ENCODE data around the gene WIZ.

The WIZ gene

GRCh38 chr19:15431396-15432017 is 18.2 kb downstream of the WIZ start:
- no peak for DNase-seq

GRCh38 chr19:15430526-15431120 is 19.1 kb downstream of the WIZ start:
- no peak for DNase-seq

GRCh38 chr19:15429825-15430467 is 19.8 kb downstream of the WIZ start:
- no peak for DNase-seq

GRCh38 chr19:15428956-15429824 is 20.6 kb downstream of the WIZ start:
- no peak for DNase-seq

GRCh38 chr19:15427991-15428471 is 21.7 kb downstream of the WIZ start:
- no peak for DNase-seq

- DNase-seq: no peak
Observed at GRCh38 chr19:15427350-15427700, 22.4 kb downstream of the WIZ start.

GRCh38 chr19:15426485-15427349 is 23.0 kb downstream of the WIZ start:
- no peak for DNase-seq

- DNase-seq: no peak
Observed at GRCh38 chr19:15425321-15425950, 24.3 kb downstream of the WIZ start.

GRCh38 chr19:15424692-15425272 is 25.0 kb downstream of the WIZ start:
- no peak for DNase-seq

GRCh38 chr19:15424121-15424520 is 25.6 kb downstream of the WIZ start:
- no peak for DNase-seq

GRCh38 chr19:15423130-15423529 is 26.6 kb downstream of the WIZ start:
- no peak for DNase-seq

- no peak for DNase-seq
Observed at GRCh38 chr19:15422296-15423075, 27.3 kb downstream of the WIZ start.

GRCh38 chr19:15421721-15422260 is 28.0 kb downstream of the WIZ start:
- DNase-seq: peak in 54 of 56 donors; percentile 5 to 93 (median 77)

- no peak for DNase-seq
Observed at GRCh38 chr19:15421136-15421695, 28.5 kb downstream of the WIZ start.

- DNase-seq: peak in 1 of 56 donors; percentile 1
Observed at GRCh38 chr19:15419413-15420025, 30.2 kb downstream of the WIZ start.

- DNase-seq: peak; percentile 91 to 99 (median 97)
Observed at GRCh38 chr19:15418579-15419412, 31.0 kb downstream of the WIZ start, which contains the start of gene AKAP8L. Gene AKAP8L, minus strand, starts transcription at chr19:15418988. Its CDS starts 65 bp downstream, at chr19:15418923.

- peak in 27 of 56 donors; percentile 9 to 69 (median 45) for DNase-seq
Observed at GRCh38 chr19:15418231-15418578, 31.6 kb downstream of the WIZ start.

Measured in nucleus accumbens (tissue), 56 donors.